Naive thymus-derived CD4-positive, alpha-beta T cell (primary cell): ENCODE measurements around the gene ABHD12. TPM values are rescaled to one million over a fixed set of nuclear protein-coding genes. Genes with fewer than 3 reads are reported as not detected.
A peak's percentile ranks its signal among the peaks of the same experiment; 100 is the strongest.

Experiments
- ATAC-seq: fragments of 150-1000 bp; cut with Tn5 transposase; 2 replicates; pipeline ENCODE4 v1.10.0; 2021; ENCODE audit warnings: mild to moderate bottlenecking, moderate library complexity
- CTCF ChIA-PET: fragments of 350-600 bp; sonication (Branson Sonifier 250); formaldehyde crosslinking; loops from one replicate; lab custom pipeline; 2021; ENCODE audit warnings: antibody characterized with exemption; lab: Charles Lee
- POLR2A ChIA-PET: fragments of 350-600 bp; sonication (Branson Sonifier 250); formaldehyde crosslinking; loops from one replicate; lab custom pipeline; 2021; ENCODE audit warnings: antibody characterized with exemption, inconsistent platforms; lab: Charles Lee
- DNase-seq, 9 donors: peaks; one replicate each; pipeline versions ENCODE4 v3.0.0 to v3.0.0-alpha.2; 2020 to 2022; ENCODE audit warnings: mixed read lengths in 1 of 9
- H3K27ac ChIP-seq: one replicate; pipeline ENCODE4 v1.7.0; 2013; ENCODE audit warnings: mild to moderate bottlenecking, low read depth, low read length, moderate library complexity
- H3K27me3 ChIP-seq, 2 donors: one replicate each; pipeline ENCODE4 v1.7.0; 2013; ENCODE audit warnings: low read length in 2 of 2, mild to moderate bottlenecking in 2 of 2, moderate library complexity in 2 of 2; ENCODE audit not compliant: control insufficient read depth in 2 of 2, insufficient read depth in 2 of 2
- H3K36me3 ChIP-seq, 3 experiments: 1 replicate in 2 of 3; 2 replicates in 1 of 3; pipeline ENCODE4 v1.7.0; 2013; ENCODE audit warnings: low read length in 3 of 3, mild to moderate bottlenecking in 3 of 3, moderate library complexity in 1 of 3; ENCODE audit not compliant: insufficient read depth in 3 of 3, control insufficient read depth in 2 of 3
- H3K4me1 ChIP-seq, 2 donors: one replicate each; pipeline ENCODE4 v1.7.0; 2013; ENCODE audit warnings: low read length in 2 of 2, mild to moderate bottlenecking in 2 of 2, moderate library complexity in 1 of 2; ENCODE audit not compliant: control insufficient read depth in 2 of 2, insufficient read depth in 2 of 2
- H3K4me3 ChIP-seq: 2 replicates; pipeline ENCODE4 v1.7.0; 2013; ENCODE audit warnings: mild to moderate bottlenecking, low read length
- H3K9me3 ChIP-seq, 3 experiments: 1 replicate in 2 of 3; 2 replicates in 1 of 3; pipeline ENCODE4 v1.7.0; 2013; ENCODE audit warnings: low read length in 3 of 3; ENCODE audit not compliant: control insufficient read depth in 2 of 3
- H3K27ac Mint-ChIP-seq, 9 donors: one replicate each; pipeline ENCODE4 v1.8.0; 2020 to 2022; ENCODE audit warnings: mixed read lengths in 9 of 9, mild to moderate bottlenecking in 8 of 9, moderate library complexity in 5 of 9, inconsistent platforms in 2 of 9
- H3K27me3 Mint-ChIP-seq, 5 donors: one replicate each; pipeline ENCODE4 v1.8.0; 2021 to 2022; ENCODE audit warnings: mixed read lengths in 5 of 5, mild to moderate bottlenecking in 1 of 5
- H3K36me3 Mint-ChIP-seq, 5 donors: one replicate each; pipeline ENCODE4 v1.8.0; 2020 to 2022; ENCODE audit warnings: mixed read lengths in 5 of 5, mild to moderate bottlenecking in 3 of 5, inconsistent platforms in 1 of 5
- H3K4me1 Mint-ChIP-seq, 7 donors: one replicate each; pipeline ENCODE4 v1.8.0; 2020 to 2022; ENCODE audit warnings: mixed read lengths in 7 of 7, mild to moderate bottlenecking in 3 of 7, inconsistent platforms in 1 of 7
- H3K4me3 Mint-ChIP-seq, 10 donors: one replicate each; pipeline ENCODE4 v1.8.0; 2020 to 2022; ENCODE audit warnings: mild to moderate bottlenecking in 10 of 10, mixed read lengths in 10 of 10, moderate library complexity in 6 of 10, inconsistent platforms in 2 of 10
- H3K9me3 Mint-ChIP-seq, 11 donors: one replicate each; pipeline ENCODE4 v1.8.0; 2020 to 2022; ENCODE audit warnings: mixed read lengths in 11 of 11, mild to moderate bottlenecking in 4 of 11, inconsistent platforms in 1 of 11, moderate library complexity in 1 of 11
- intact Hi-C, 2 donors: fragments of 100-400 bp; cut with micrococcal nuclease; formaldehyde crosslinking; loops; one replicate each; pipeline ENCODE4 v1.15.1; 2023
- polyA plus RNA-seq, 2 donors: library from polyadenylated mRNA; unstranded; fragments of 300-500 nt; fragmentation: Illumina TruSeq; gene quantifications; one replicate each; pipeline ENCODE4 v1.2.3, GENCODE V29; 2021
- total RNA-seq, 6 experiments: library from RNA in 5 of 6; stranded (reverse) in 5 of 6; gene quantifications; 1 replicate in 5 of 6; 2 replicates in 1 of 6; pipeline ENCODE4 v1.2.3 and lab custom pipeline; 2021 to 2026

The ABHD12 gene
- total and polyA plus RNA-seq, 7 experiments from 2014 or later: 16.5 to 29.7 (median 24.1) TPM

- DNase-seq (peak in 8 of 9 donors; percentile 5 to 62 (median 18)), ATAC-seq (no peak)
- peaks cover 0 to 3% (median 0%) of the 10 kb centered on the region in 3 experiments for H3K36me3 ChIP-seq
- intact Hi-C loops: loop anchor here (1.0 to 10.0 kb wide), 16 partner anchors 9 to 1965 kb away; partner anchors contain the start of genes ACSS1 (in 2 of the 2), APMAP (in 2 of the 2), GINS1 (in 2 of the 2) and PYGB (in 2 of the 2)
- no peaks in the 10 kb centered on the region for H3K27me3 ChIP-seq
- no peaks in the 10 kb centered on the region for H3K9me3 ChIP-seq
- peak overlapping the region; percentile 62 for H3K4me3 ChIP-seq
- peaks cover 0 to 8% (median 4%) of the 10 kb centered on the region in 5 donors for H3K36me3 Mint-ChIP-seq
- CTCF ChIA-PET: no interaction called here
- peak overlapping the region; percentile 74 for H3K27ac ChIP-seq
- H3K4me1 Mint-ChIP-seq: peaks cover 6 to 22% (median 18%) of the 10 kb centered on the region in 7 donors
- H3K27ac Mint-ChIP-seq: peak overlapping the region in 8 of 9 donors; percentile 1 to 83 (median 52)
- POLR2A ChIA-PET: no interaction called here
- H3K9me3 Mint-ChIP-seq: no peaks in the 10 kb centered on the region
- H3K4me3 Mint-ChIP-seq: peak overlapping the region; percentile 83 to 94 (median 88)
- H3K27me3 Mint-ChIP-seq: peaks cover 0 to 1% (median 0%) of the 10 kb centered on the region in 5 donors
- no peaks in the 10 kb centered on the region for H3K4me1 ChIP-seq
Observed at GRCh38 chr20:25389858-25390537, 637 bp downstream of the ABHD12 start.

- POLR2A ChIA-PET: no interaction called here
- CTCF ChIA-PET: no interaction called here
- H3K4me3 Mint-ChIP-seq: peak overlapping the region; percentile 83 to 94 (median 88)
Observed at GRCh38 chr20:25389401-25389857, 1.2 kb downstream of the ABHD12 start.

GRCh38 chr20:25382704-25383370, 7.8 kb downstream of the ABHD12 start:
- CTCF ChIA-PET: no interaction called here
- no peak overlapping the region for H3K27ac Mint-ChIP-seq
- POLR2A ChIA-PET: no interaction called here

More at GRCh38 chr20:25389401-25389857, 1.2 kb downstream of the ABHD12 start:
- Histone ChIP-seq H3K9me3 (no peaks in the 10 kb centered on the region), H3K27me3 (no peaks in the 10 kb centered on the region), H3K36me3 (peaks cover 0 to 3% (median 0%) of the 10 kb centered on the region in 3 experiments), H3K27ac (peak overlapping the region; percentile 74), H3K4me3 (peak overlapping the region; percentile 62), H3K4me1 (no peaks in the 10 kb centered on the region)
- peaks cover 0 to 8% (median 4%) of the 10 kb centered on the region in 5 donors for H3K36me3 Mint-ChIP-seq
- DNase-seq (peak in 2 of 9 donors; percentile 14 to 23), ATAC-seq (no peak)
- H3K9me3 Mint-ChIP-seq: no peaks in the 10 kb centered on the region
- intact Hi-C loops: no loop called here
- H3K4me1 Mint-ChIP-seq: peaks cover 6 to 25% (median 21%) of the 10 kb centered on the region in 7 donors
- H3K27me3 Mint-ChIP-seq: no peaks in the 10 kb centered on the region
- peak overlapping the region; percentile 1 to 83 (median 49) for H3K27ac Mint-ChIP-seq

GRCh38 chr20:25380945-25381614, 9.6 kb downstream of the ABHD12 start:
- intact Hi-C loops: no loop called here
- no peaks in the 10 kb centered on the region for H3K4me1 ChIP-seq
- CTCF ChIA-PET: no interaction called here
- Mint-ChIP-seq H3K36me3 (peaks cover 0 to 30% (median 13%) of the 10 kb centered on the region in 5 donors), H3K4me1 (peaks cover 19 to 45% (median 32%) of the 10 kb centered on the region in 7 donors), H3K4me3 (no peak overlapping the region), H3K27me3 (no peaks in the 10 kb centered on the region), H3K9me3 (no peaks in the 10 kb centered on the region), H3K27ac (peak overlapping the region in 1 of 9 donors; percentile 83)
- no peak for ATAC-seq
- H3K27ac ChIP-seq: no peak overlapping the region
- no peak overlapping the region for H3K4me3 ChIP-seq
- H3K27me3 ChIP-seq: no peaks in the 10 kb centered on the region
- no peak for DNase-seq
- POLR2A ChIA-PET: no interaction called here
- peaks cover 0 to 6% (median 0%) of the 10 kb centered on the region in 3 experiments for H3K36me3 ChIP-seq
- no peaks in the 10 kb centered on the region for H3K9me3 ChIP-seq

More at GRCh38 chr20:25382704-25383370, 7.8 kb downstream of the ABHD12 start:
- no peaks in the 10 kb centered on the region for H3K27me3 Mint-ChIP-seq
- no peak overlapping the region for H3K4me3 Mint-ChIP-seq
- Histone ChIP-seq H3K9me3 (no peaks in the 10 kb centered on the region), H3K27ac (no peak overlapping the region), H3K4me1 (no peaks in the 10 kb centered on the region), H3K27me3 (no peaks in the 10 kb centered on the region), H3K36me3 (peaks cover 0 to 6% (median 0%) of the 10 kb centered on the region in 3 experiments), H3K4me3 (no peak overlapping the region)
- DNase-seq (no peak), ATAC-seq (no peak)
- H3K36me3 Mint-ChIP-seq: peaks cover 0 to 33% (median 13%) of the 10 kb centered on the region in 5 donors
- no peaks in the 10 kb centered on the region for H3K9me3 Mint-ChIP-seq
- H3K4me1 Mint-ChIP-seq: peaks cover 19 to 46% (median 37%) of the 10 kb centered on the region in 7 donors
- intact Hi-C loops: no loop called here

GRCh38 chr20:25378884-25379733, 11.5 kb downstream of the ABHD12 start:
- H3K27ac Mint-ChIP-seq: peak overlapping the region in 1 of 9 donors; percentile 70
- ChIA-PET POLR2A (no interaction called here), CTCF (no interaction called here)
- intact Hi-C loops: no loop called here
- H3K36me3 Mint-ChIP-seq: peaks cover 0 to 43% (median 21%) of the 10 kb centered on the region in 5 donors
- peaks cover 19 to 45% (median 35%) of the 10 kb centered on the region in 7 donors for H3K4me1 Mint-ChIP-seq
- no peaks in the 10 kb centered on the region for H3K4me1 ChIP-seq
- H3K9me3 ChIP-seq: no peaks in the 10 kb centered on the region
- peaks cover 0 to 2% (median 0%) of the 10 kb centered on the region in 11 donors for H3K9me3 Mint-ChIP-seq
- ATAC-seq: no peak
- no peaks in the 10 kb centered on the region for H3K27me3 Mint-ChIP-seq
- H3K27me3 ChIP-seq: no peaks in the 10 kb centered on the region
- H3K36me3 ChIP-seq: peaks cover 0 to 6% (median 0%) of the 10 kb centered on the region in 3 experiments
- no peak overlapping the region for H3K4me3 ChIP-seq
- no peak overlapping the region for H3K4me3 Mint-ChIP-seq
- no peak for DNase-seq
- H3K27ac ChIP-seq: no peak overlapping the region
